Ascending aorta (tissue), 2 donors: ENCODE measurements around the gene STK10. TPM values are rescaled to one million over a fixed set of nuclear protein-coding genes. Genes with fewer than 3 reads are reported as not detected.

ENCODE experiments used
- DNase-seq, 2 donors: peaks; one replicate each; pipeline ENCODE4 v3.0.0-alpha.2; 2019; ENCODE audit warnings: low spot score in 2 of 2
- H3K27ac ChIP-seq, 2 donors: fragments of 200-600 bp; sonication (generic); one replicate each; pipeline ENCODE4 v1.5.1; 2016 to 2017; ENCODE audit warnings: mild to moderate bottlenecking in 1 of 2
- H3K27me3 ChIP-seq: fragments of 200-600 bp; sonication (generic); one replicate; pipeline ENCODE4 v1.5.1; 2017
- H3K36me3 ChIP-seq, 2 donors: fragments of 200-600 bp; sonication (generic); one replicate each; pipeline ENCODE4 v1.5.1; 2016
- H3K4me1 ChIP-seq, 2 donors: fragments of 200-600 bp; sonication (generic); one replicate each; pipeline ENCODE4 v1.5.1; 2016 to 2017; ENCODE audit warnings: mild to moderate bottlenecking in 1 of 2
- H3K4me3 ChIP-seq, 2 donors: fragments of 200-600 bp; sonication (generic); one replicate each; pipeline ENCODE4 v1.5.1; 2016 to 2017; ENCODE audit warnings: mild to moderate bottlenecking in 1 of 2
- H3K9me3 ChIP-seq, 2 donors: fragments of 200-600 bp; sonication (generic); one replicate each; pipeline ENCODE4 v1.5.1; 2016
- CTCF ChIP-seq, 3 experiments: fragments of 200-600 bp in 2 of 3; fragments of 450-650 bp in 1 of 3; sonication (generic) in 2 of 3; IDR thresholded peaks; one replicate each; pipeline ENCODE4 v1.5.1; 2016 to 2019; ENCODE audit warnings: antibody characterized with exemption in 3 of 3, mild to moderate bottlenecking in 1 of 3, moderate library complexity in 1 of 3
- intact Hi-C: fragments of 100-400 bp; cut with DNase I; formaldehyde crosslinking; loops from one replicate; pipeline ENCODE4 v1.15.1; 2023
- total RNA-seq: library from RNA; depleted of rRNA; stranded (reverse); fragments of >200 nt; gene quantifications from one replicate; pipeline ENCODE4 v1.1.0, GENCODE V29; 2016

The STK10 gene
- total RNA-seq, 1 donor from 2014 or later, result 18.4 TPM

- H3K9me3 ChIP-seq, result no peaks in the 10 kb centered on the region
- no peak overlapping the region for H3K4me3 ChIP-seq
- no peak overlapping the region for H3K27ac ChIP-seq
- H3K27me3 ChIP-seq, result no peaks in the 10 kb centered on the region
- H3K4me1 ChIP-seq, result peaks cover 0 to 3% of the 10 kb centered on the region in 2 donors
- intact Hi-C loops, result no loop called here
- no peak for TF ChIP-seq CTCF (IDR thresholded peaks at IDR 0.05)
- H3K36me3 ChIP-seq, result peaks cover 0 to 18% of the 10 kb centered on the region in 2 donors
- DNase-seq, result peak in 1 of 2 donors; percentile 18
Measured at GRCh38 chr5:172054611-172055153, 133.3 kb downstream of the STK10 start.

GRCh38 chr5:172052450-172053236, 135.4 kb downstream of the STK10 start:
- peaks cover 0 to 18% of the 10 kb centered on the region in 2 donors for H3K36me3 ChIP-seq
- intact Hi-C loops, result no loop called here
- no peak for DNase-seq

GRCh38 chr5:172051643-172052339, 136.2 kb downstream of the STK10 start:
- peak overlapping the region; percentile 24 to 49 for H3K27ac ChIP-seq
- no peak overlapping the region for H3K4me3 ChIP-seq
- H3K4me1 ChIP-seq, result peaks cover 0 to 3% of the 10 kb centered on the region in 2 donors
- intact Hi-C loops, result no loop called here
- no peak for TF ChIP-seq CTCF (IDR thresholded peaks at IDR 0.05)
- peak in 1 of 2 donors; percentile 44 for DNase-seq
- H3K27me3 ChIP-seq, result no peaks in the 10 kb centered on the region
- peaks cover 0 to 18% of the 10 kb centered on the region in 2 donors for H3K36me3 ChIP-seq
- no peaks in the 10 kb centered on the region for H3K9me3 ChIP-seq

More at GRCh38 chr5:172052450-172053236, 135.4 kb downstream of the STK10 start:
- Histone ChIP-seq H3K9me3 (no peaks in the 10 kb centered on the region), H3K27me3 (no peaks in the 10 kb centered on the region), H3K4me3 (no peak overlapping the region), H3K27ac (peak overlapping the region; percentile 24 to 49), H3K4me1 (peaks cover 0 to 3% of the 10 kb centered on the region in 2 donors)
- TF ChIP-seq CTCF (IDR thresholded peaks at IDR 0.05), result peak in 2 of 3 experiments; percentile 10 to 28

GRCh38 chr5:172050080-172050479, 137.9 kb downstream of the STK10 start:
- H3K27me3 ChIP-seq, result no peaks in the 10 kb centered on the region
- H3K4me3 ChIP-seq, result no peak overlapping the region
- peaks cover 0 to 18% of the 10 kb centered on the region in 2 donors for H3K36me3 ChIP-seq
- H3K4me1 ChIP-seq, result peaks cover 0 to 3% of the 10 kb centered on the region in 2 donors
- TF ChIP-seq CTCF (IDR thresholded peaks at IDR 0.05), result no peak
- H3K9me3 ChIP-seq, result no peaks in the 10 kb centered on the region
- intact Hi-C loops, result no loop called here
- no peak overlapping the region for H3K27ac ChIP-seq
- peak in 1 of 2 donors; percentile 30 for DNase-seq

- DNase-seq, result peak in 1 of 2 donors; percentile 39
- Histone ChIP-seq H3K4me3 (no peak overlapping the region), H3K36me3 (peaks cover 6 to 16% of the 10 kb centered on the region in 2 donors), H3K27ac (no peak overlapping the region), H3K4me1 (peaks cover 0 to 3% of the 10 kb centered on the region in 2 donors), H3K27me3 (no peaks in the 10 kb centered on the region), H3K9me3 (no peaks in the 10 kb centered on the region)
- intact Hi-C loops, result no loop called here
- TF ChIP-seq CTCF (IDR thresholded peaks at IDR 0.05), result no peak
Measured at GRCh38 chr5:172049226-172049796, 138.7 kb downstream of the STK10 start.
